Left colon (tissue), 2 donors: ENCODE data around the gene MARCHF6. TPM values are rescaled to one million over a fixed set of nuclear protein-coding genes. Genes with fewer than 3 reads are reported as not detected.
"Not testable (repeated sequence)": the region's sequence is repeated elsewhere in the genome, so short reads cannot be mapped to it uniquely, and the experiment has no call there.

Source experiments
- ATAC-seq: fragments of 200-7000 bp; cut with Tn5 transposase; one replicate; pipeline ENCODE4 v1.9.1; 2020; ENCODE audit warnings: mild to moderate bottlenecking, moderate library complexity
- DNase-seq, 2 donors: peaks; one replicate each; pipeline ENCODE4 v3.0.0-alpha.2; 2020
- intact Hi-C, 2 donors: fragments of 100-400 bp; cut with DNase I in 1 of 2; cut with micrococcal nuclease in 1 of 2; formaldehyde crosslinking; loops; one replicate each; pipeline versions ENCODE4 v1.11.2 to v1.14.0; 2022; cut with DNase I, micrococcal nuclease
- total RNA-seq, 2 donors: library from RNA; stranded (reverse); fragmentation: NEBNext Ultra II Directional; extraction: Animal tissue kit (Norgen Biotek cat#: 25700); gene quantifications; one replicate each; pipeline ENCODE4 v1.2.1, GENCODE V29; 2021
- donor health status: DM: no; HTN: no; CAD: no.
- donor health status: DM: yes; HTN: yes; CAD: no.

MARCHF6 gene
- total RNA-seq, 2 donors from 2014 or later = 153 to 168 TPM

GRCh38 chr5:10339058-10339811 is 14.3 kb upstream of the MARCHF6 start:
- ATAC-seq (no peak), DNase-seq (no peak)
- intact Hi-C loops = no loop called here

- DNase-seq = no peak
- intact Hi-C loops = no loop called here
- ATAC-seq = no peak
These were observed 13.5 kb upstream of the MARCHF6 start for GRCh38 chr5:10339958-10340357.

- no peak for ATAC-seq
- intact Hi-C loops = no loop called here
- no peak for DNase-seq
These were observed 10.0 kb upstream of the MARCHF6 start for GRCh38 chr5:10343486-10343885.

- ATAC-seq, DNase-seq, intact Hi-C loops: not testable (repeated sequence)
These were observed 8.9 kb upstream of the MARCHF6 start for GRCh38 chr5:10344461-10345106.

- ATAC-seq (no peak), DNase-seq (no peak)
- intact Hi-C loops = no loop called here
These were observed 5.2 kb upstream of the MARCHF6 start for GRCh38 chr5:10348258-10348657.

- intact Hi-C loops = no loop called here
- DNase-seq (no peak), ATAC-seq (no peak)
These were observed 2.1 kb upstream of the MARCHF6 start for GRCh38 chr5:10351199-10351905.

- DNase-seq (no peak), ATAC-seq (no peak)
- intact Hi-C loops = no loop called here
These were observed 1.6 kb upstream of the MARCHF6 start for GRCh38 chr5:10351919-10352318.

- intact Hi-C loops = no loop called here
- ATAC-seq = peak; percentile 8
- DNase-seq = no peak
These were observed 860 bp upstream of the MARCHF6 start for GRCh38 chr5:10352430-10353240.

- intact Hi-C loops = no loop called here
- DNase-seq (peak in 1 of 2 donors; percentile 63), ATAC-seq (peak; percentile 3)
These were observed 765 bp downstream of the MARCHF6 start for GRCh38 chr5:10354048-10354872.

- intact Hi-C loops = no loop called here
- DNase-seq = no peak
- ATAC-seq = no peak
These were observed 1.8 kb downstream of the MARCHF6 start for GRCh38 chr5:10355071-10355889.

GRCh38 chr5:10358999-10359398 is 5.5 kb downstream of the MARCHF6 start:
- DNase-seq = no peak
- ATAC-seq = no peak
- intact Hi-C loops = no loop called here

- intact Hi-C loops = no loop called here
- ATAC-seq (no peak), DNase-seq (no peak)
These were observed 7.2 kb downstream of the MARCHF6 start for GRCh38 chr5:10360686-10361085.

- intact Hi-C loops = no loop called here
These were observed 10.2 kb downstream of the MARCHF6 start for GRCh38 chr5:10363519-10364185.

GRCh38 chr5:10364186-10364689 is 10.7 kb downstream of the MARCHF6 start:
- DNase-seq = no peak
- intact Hi-C loops = no loop called here

More at GRCh38 chr5:10363519-10364185, 10.2 kb downstream of the MARCHF6 start:
- ATAC-seq (no peak), DNase-seq (no peak)

GRCh38 chr5:10365782-10366181 is 12.3 kb downstream of the MARCHF6 start:
- DNase-seq = no peak
- no peak for ATAC-seq
- intact Hi-C loops = no loop called here

More at GRCh38 chr5:10364186-10364689, 10.7 kb downstream of the MARCHF6 start:
- ATAC-seq = peak; percentile 69
